BLaER1 treated with 17β-estradiol and CSF1 and Interleukin-3, amounts not matched to agents 10 nM and 100 nM (cell line): Measurements from ENCODE around the gene TNFRSF9.

Source experiments
- H3K27ac ChIP-seq, 11 experiments: shearing (Covaris generic); formaldehyde crosslinking; 2 replicates each; pipeline ENCODE4 v1.8.1; 2022
- H3K27me3 ChIP-seq, 11 experiments: shearing (Covaris generic); formaldehyde crosslinking; 2 replicates each; pipeline ENCODE4 v1.8.1; 2022
- H3K36me3 ChIP-seq, 11 experiments: shearing (Covaris generic); formaldehyde crosslinking; 2 replicates each; pipeline ENCODE4 v1.8.1; 2022
- H3K4me1 ChIP-seq, 10 experiments: shearing (Covaris generic); formaldehyde crosslinking; 2 replicates each; pipeline ENCODE4 v1.8.1; 2022
- H3K4me2 ChIP-seq, 11 experiments: shearing (Covaris generic); formaldehyde crosslinking; 2 replicates each; pipeline ENCODE4 v1.8.1; 2022
- H3K4me3 ChIP-seq, 10 experiments: shearing (Covaris generic); formaldehyde crosslinking; 2 replicates each; pipeline ENCODE4 v1.8.1; 2022
- H3K9ac ChIP-seq, 11 experiments: shearing (Covaris generic); formaldehyde crosslinking; 2 replicates each; pipeline ENCODE4 v1.8.1; 2022
- H3K9me3 ChIP-seq, 11 experiments: shearing (Covaris generic); formaldehyde crosslinking; replicated peaks in 1 of 11; 2 replicates each; pipeline ENCODE4 v1.8.1; 2022
- H4K20me1 ChIP-seq, 11 experiments: shearing (Covaris generic); formaldehyde crosslinking; 2 replicates each; pipeline ENCODE4 v1.8.1; 2022
- Cebpa-rat ChIP-seq, 11 experiments: shearing (Covaris generic); IDR thresholded peaks; 2 replicates each; pipeline ENCODE4 v1.8.1; 2022

The TNFRSF9 gene

DNA sequence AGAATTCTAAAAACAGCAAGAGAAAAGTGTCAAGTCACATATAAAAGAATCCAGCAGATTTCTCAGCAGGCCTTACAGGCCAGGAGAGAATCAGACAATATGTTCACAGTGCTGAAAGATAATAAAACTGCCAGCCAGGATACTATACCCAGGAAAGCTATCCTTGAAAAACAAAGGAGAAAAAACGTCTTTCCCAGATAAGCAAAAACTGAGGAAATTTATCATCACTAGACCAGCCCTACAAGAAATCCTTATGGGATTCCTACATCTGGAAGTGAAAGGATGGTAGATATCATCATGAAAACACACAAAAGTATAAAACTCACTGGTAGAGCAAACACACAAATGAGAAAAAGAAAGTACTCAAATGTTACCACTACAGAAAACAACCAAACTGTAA, 62.6 kb downstream of the TNFRSF9 start:
- Histone ChIP-seq H3K4me2 (no peak overlapping the region), H3K4me3 (no peak overlapping the region), H4K20me1 (no peaks in the 10 kb centered on the region), H3K27ac (no peak overlapping the region), H3K27me3 (no peaks in the 10 kb centered on the region), H3K9ac (no peak overlapping the region), H3K9me3 (peaks cover 29 to 47% (median 42%) of the 10 kb centered on the region in 11 experiments), H3K4me1 (no peaks in the 10 kb centered on the region), H3K36me3 (no peaks in the 10 kb centered on the region)
- no peak for TF ChIP-seq Cebpa-rat (IDR thresholded peaks at IDR 0.05)

DNA sequence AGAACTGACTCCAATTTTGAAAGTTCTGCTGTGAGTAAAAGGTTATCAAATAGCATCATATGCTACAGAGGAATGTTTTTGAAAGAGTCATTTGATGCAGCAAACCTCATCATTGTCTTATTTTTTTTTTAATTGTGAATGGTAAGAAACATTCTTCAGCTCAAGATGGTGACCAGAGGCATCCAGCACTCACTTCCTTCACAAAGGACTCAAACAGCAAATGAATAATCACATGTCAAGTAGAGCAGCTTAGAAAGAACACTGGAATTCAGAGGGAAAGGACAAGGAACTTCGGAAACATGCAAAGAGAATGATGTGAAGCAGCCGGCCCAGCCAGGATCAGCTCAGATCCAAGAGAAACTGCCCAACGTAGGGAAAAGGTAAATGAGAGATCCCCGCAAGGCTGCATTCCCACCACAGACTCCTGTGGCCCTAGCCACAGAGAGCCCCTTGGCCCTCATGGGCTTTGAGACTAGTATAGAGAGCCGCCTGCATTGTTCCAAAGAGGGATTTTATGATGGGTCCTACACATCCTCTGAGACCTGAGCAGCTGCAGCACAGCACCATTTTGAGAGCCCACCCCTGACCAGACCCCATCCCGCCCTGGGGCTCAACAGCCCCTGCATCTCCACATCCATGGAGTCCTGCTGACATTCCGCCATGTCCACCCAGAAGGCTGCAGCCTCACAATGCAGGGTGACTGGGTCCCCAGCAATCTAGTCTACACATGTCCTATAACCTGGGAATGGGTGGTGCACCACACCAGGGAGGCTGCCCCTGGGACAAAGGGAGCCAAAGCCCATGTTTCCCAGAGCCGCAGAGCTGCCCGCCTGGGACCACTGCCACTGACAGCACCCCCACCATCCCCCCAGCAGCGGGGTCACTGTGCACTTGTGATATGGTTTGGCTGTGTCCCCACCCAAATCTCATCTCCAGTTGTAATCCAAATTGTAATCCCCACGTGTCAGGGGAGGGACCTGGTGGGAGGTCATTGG, 66.5 kb downstream of the TNFRSF9 start:
- Histone ChIP-seq H3K27me3 (no peaks in the 10 kb centered on the region), H3K4me1 (no peaks in the 10 kb centered on the region)
- TF ChIP-seq Cebpa-rat (IDR thresholded peaks at IDR 0.05) = no peak

DNA sequence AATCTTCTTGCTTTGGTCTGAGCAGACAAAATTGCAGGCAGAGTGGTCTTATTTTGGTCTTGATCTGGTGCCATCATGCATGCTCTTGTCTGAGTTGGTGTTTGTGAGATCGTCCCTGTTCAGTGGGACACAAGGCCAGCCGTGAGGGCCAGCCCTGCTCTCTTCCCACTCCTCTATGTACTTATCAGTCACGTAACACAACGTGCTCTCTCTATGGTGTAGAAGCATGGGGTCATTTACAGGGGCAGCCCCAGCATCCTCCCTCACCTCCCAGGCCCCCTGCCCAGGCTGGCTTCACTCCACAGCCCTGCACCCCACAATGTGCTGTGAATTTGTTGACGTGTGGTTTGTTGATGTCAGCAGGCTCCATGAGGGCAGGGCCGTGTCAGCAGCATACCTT, 69.5 kb downstream of the TNFRSF9 start:
- no peak overlapping the region for H3K4me2 ChIP-seq
- peaks cover 0 to 4% (median 0%) of the 10 kb centered on the region in 10 experiments; a peak in 1 of 20 replicates for H3K4me1 ChIP-seq
- H3K27ac ChIP-seq = no peak overlapping the region
- no peaks in the 10 kb centered on the region for H3K36me3 ChIP-seq
- peaks cover 6 to 28% (median 18%) of the 10 kb centered on the region in 11 experiments; a peak in 20 of 22 replicates for H3K9me3 ChIP-seq
- H4K20me1 ChIP-seq = no peaks in the 10 kb centered on the region
- TF ChIP-seq Cebpa-rat (IDR thresholded peaks at IDR 0.05) = no peak
- no peak overlapping the region for H3K4me3 ChIP-seq
- H3K9ac ChIP-seq = no peak overlapping the region
- no peaks in the 10 kb centered on the region for H3K27me3 ChIP-seq

More for the DNA sequence above, 66.5 kb downstream of the TNFRSF9 start:
- H3K27ac ChIP-seq = no peak overlapping the region
- no peak overlapping the region for H3K4me3 ChIP-seq
- no peak overlapping the region for H3K9ac ChIP-seq
- H3K4me2 ChIP-seq = no peak overlapping the region
- H4K20me1 ChIP-seq = no peaks in the 10 kb centered on the region
- no peaks in the 10 kb centered on the region for H3K36me3 ChIP-seq
- H3K9me3 ChIP-seq = peaks cover 29 to 47% (median 39%) of the 10 kb centered on the region in 11 experiments

DNA sequence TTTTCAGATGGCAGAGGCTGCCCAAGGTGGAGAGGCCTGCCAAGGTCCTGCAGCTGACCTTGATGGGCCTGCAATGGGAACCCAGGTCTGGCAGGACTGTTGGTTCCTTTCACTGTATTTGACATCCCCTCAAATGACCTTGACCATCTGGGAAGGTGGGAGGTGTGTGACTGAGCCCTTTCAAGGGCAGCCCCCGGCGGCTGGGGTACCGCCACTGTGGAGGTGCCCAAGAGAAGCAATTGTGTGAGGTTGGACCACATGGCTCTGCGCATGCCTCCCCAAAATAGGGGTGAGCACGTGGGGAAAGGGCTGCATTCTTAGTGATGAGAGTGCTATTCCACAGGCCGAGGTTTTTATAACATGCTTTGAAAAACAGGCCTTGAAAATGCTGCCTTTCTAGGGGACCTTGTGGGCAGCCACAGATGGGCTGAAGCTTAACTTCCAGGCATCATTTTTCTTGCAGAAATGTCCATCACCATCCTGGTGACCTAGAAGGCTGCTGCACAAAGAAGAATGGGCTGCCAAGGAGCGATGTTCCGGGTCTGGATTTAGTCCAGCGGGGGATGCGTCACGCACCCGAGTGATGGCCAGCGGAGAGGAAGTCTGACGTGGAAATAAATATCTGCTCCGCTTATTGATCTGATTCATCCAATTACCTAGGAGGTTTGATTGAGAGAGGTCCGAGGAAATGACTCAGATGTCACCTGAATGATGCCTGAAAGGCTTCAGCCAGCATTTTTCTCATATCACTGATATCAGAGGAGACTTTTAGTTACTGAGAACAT, 71.3 kb downstream of the TNFRSF9 start:
- Histone ChIP-seq H3K27ac (no peak overlapping the region), H4K20me1 (no peaks in the 10 kb centered on the region), H3K9me3 (peaks cover 0 to 9% (median 1%) of the 10 kb centered on the region in 11 experiments; a peak in 9 of 22 replicates), H3K36me3 (no peaks in the 10 kb centered on the region), H3K9ac (no peak overlapping the region), H3K27me3 (no peaks in the 10 kb centered on the region), H3K4me3 (no peak overlapping the region), H3K4me2 (no peak overlapping the region), H3K4me1 (peaks cover 0 to 7% (median 0%) of the 10 kb centered on the region in 10 experiments; a peak in 1 of 20 replicates)
- no peak for TF ChIP-seq Cebpa-rat (IDR thresholded peaks at IDR 0.05)

DNA sequence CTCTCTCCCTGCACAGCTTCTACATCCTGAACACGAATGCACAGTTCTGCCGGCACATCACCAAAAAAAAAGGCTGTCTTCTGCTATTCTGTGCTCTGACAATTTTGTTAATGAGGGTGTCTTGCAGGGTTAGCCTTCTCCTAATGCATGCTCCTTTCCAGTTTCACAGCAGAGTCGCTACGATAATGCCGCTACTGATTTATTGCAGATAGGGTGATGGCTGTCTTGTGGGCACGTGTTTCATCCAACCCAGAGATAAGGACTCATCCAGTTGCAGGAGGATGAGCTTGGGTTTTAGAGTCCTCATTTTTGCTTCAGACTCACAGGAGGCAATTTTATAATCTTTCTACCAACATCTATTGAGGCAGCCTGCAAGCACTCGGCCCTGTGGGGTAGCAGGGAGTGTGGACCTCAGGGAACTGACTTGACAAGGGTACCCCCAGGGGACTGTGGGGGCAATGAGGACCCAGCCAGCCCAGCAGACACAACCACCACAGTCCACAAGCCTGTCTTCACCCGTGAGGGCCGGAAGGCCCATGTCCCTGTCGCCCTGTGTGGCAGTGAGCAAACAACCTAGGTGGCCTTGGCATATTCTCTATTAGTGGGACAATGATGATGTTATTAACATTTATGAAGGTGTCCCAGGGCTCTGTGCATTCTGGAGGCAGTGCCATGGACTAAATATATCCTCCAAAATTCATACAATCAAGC, 72.4 kb downstream of the TNFRSF9 start:
- H3K9ac ChIP-seq = no peak overlapping the region
- H3K9me3 ChIP-seq = peaks cover 0 to 8% (median 0%) of the 10 kb centered on the region in 11 experiments; a peak in 3 of 22 replicates
- peaks cover 0 to 7% (median 0%) of the 10 kb centered on the region in 10 experiments; a peak in 1 of 20 replicates for H3K4me1 ChIP-seq
- no peaks in the 10 kb centered on the region for H3K36me3 ChIP-seq
- no peak overlapping the region for H3K4me3 ChIP-seq
- H3K27me3 ChIP-seq = no peaks in the 10 kb centered on the region
- H3K4me2 ChIP-seq = no peak overlapping the region
- no peak overlapping the region for H3K27ac ChIP-seq
- no peaks in the 10 kb centered on the region for H4K20me1 ChIP-seq
- TF ChIP-seq Cebpa-rat (IDR thresholded peaks at IDR 0.05) = no peak

DNA sequence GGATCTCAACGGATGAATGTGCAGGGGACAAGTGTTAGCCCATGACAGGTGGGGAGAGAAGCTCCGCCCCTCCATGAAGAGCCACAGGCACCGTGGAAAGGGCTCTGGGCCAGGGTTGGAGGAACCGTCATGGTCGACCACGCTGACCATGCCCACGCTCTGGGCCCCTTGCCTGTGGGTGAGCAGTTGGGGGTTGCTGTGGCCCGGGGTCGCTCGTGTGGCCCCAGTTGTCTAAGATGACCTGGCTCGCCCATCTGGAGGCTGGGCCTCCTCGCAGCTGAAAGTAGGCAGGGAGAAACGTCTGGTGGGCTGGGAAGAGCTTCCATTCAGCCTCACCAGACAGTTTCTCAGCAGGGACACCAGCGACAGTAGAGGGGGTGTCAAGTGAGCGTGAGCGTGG, 74.7 kb downstream of the TNFRSF9 start:
- no peak for TF ChIP-seq Cebpa-rat (IDR thresholded peaks at IDR 0.05)
- no peaks in the 10 kb centered on the region for H4K20me1 ChIP-seq
- H3K4me1 ChIP-seq = peaks cover 0 to 7% (median 0%) of the 10 kb centered on the region in 10 experiments; a peak in 1 of 20 replicates
- no peak overlapping the region for H3K9ac ChIP-seq
- no peaks in the 10 kb centered on the region for H3K36me3 ChIP-seq
- no peak overlapping the region for H3K27ac ChIP-seq
- H3K27me3 ChIP-seq = no peaks in the 10 kb centered on the region
- no peak overlapping the region for H3K4me2 ChIP-seq
- no peak overlapping the region for H3K4me3 ChIP-seq
- peaks cover 0 to 8% (median 0%) of the 10 kb centered on the region in 11 experiments; a peak in 3 of 22 replicates for H3K9me3 ChIP-seq
